Lower lobe of right lung (tissue), 2 donors: ENCODE measurements around the gene TERB2. TPM values are rescaled to one million over a fixed set of nuclear protein-coding genes. Genes with fewer than 3 reads are reported as not detected.

Experiments
- ATAC-seq, 2 donors: fragments of 200-7000 bp; cut with Tn5 transposase; one replicate each; pipeline ENCODE4 v1.9.1; 2020 to 2022; ENCODE audit warnings: mild to moderate bottlenecking in 2 of 2, moderate library complexity in 2 of 2
- DNase-seq: peaks from one replicate; pipeline ENCODE4 v3.0.0-alpha.2; 2020
- H3K27ac ChIP-seq: fragments of 200-600 bp; one replicate; pipeline ENCODE4 v1.8.0; 2022
- H3K27me3 ChIP-seq: fragments of 200-600 bp; one replicate; pipeline ENCODE4 v1.8.0; 2022; ENCODE audit warnings: low read depth
- H3K36me3 ChIP-seq: fragments of 200-600 bp; one replicate; pipeline ENCODE4 v1.8.0; 2022; ENCODE audit warnings: mild to moderate bottlenecking
- H3K4me1 ChIP-seq: fragments of 200-600 bp; one replicate; pipeline ENCODE4 v1.8.0; 2022
- H3K4me3 ChIP-seq: fragments of 200-600 bp; one replicate; pipeline ENCODE4 v1.8.0; 2022; ENCODE audit warnings: mild to moderate bottlenecking
- H3K9me3 ChIP-seq: fragments of 200-600 bp; one replicate; pipeline ENCODE4 v1.8.0; 2022
- intact Hi-C: fragments of 100-400 bp; cut with DNase I; formaldehyde crosslinking; loops from one replicate; pipeline ENCODE4 v1.11.0; 2022
- total RNA-seq: library from RNA; stranded (reverse); fragmentation: NEBNext Ultra II Directional; extraction: Animal tissue kit (Norgen Biotek cat#: 25700); gene quantifications from one replicate; pipeline ENCODE4 v1.2.1, GENCODE V29; 2021
- TF ChIP-seq, protein P1 (sequence below): fragments of 200-600 bp; IDR thresholded peaks from one replicate; pipeline ENCODE4 v1.8.0; 2022; ENCODE audit warnings: antibody characterized with exemption, mild to moderate bottlenecking
- donor health status: DM: no; HTN: yes; CAD: no; lungs with severe emphysema.

TERB2 gene
- total RNA-seq, 1 donor from 2014 or later, result not detected

DNA sequence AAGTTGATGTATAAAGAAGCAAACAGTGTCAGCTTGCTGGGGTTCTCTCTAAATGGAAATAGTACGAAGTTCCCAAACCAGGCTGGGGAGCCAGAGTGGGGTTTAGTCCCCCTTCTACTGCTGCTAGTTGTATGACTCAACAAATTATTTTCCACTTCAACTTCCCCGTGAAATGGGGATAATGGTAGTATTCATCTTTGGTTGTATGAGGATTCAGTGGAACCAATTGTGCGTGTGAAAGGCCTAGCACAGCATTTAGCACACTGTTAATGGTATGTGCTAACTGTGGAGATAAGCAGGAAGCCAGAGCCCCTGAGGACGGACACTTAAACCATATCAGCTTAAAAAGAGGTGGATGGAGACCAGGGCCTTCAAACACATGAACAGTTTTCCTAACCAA is 70.7 kb downstream of the TERB2 start:
- Histone ChIP-seq H3K27me3 (no peaks in the 10 kb centered on the region), H3K4me1 (peaks cover 14% of the 10 kb centered on the region), H3K4me3 (no peak overlapping the region), H3K9me3 (no peaks in the 10 kb centered on the region), H3K27ac (no peak overlapping the region), H3K36me3 (no peaks in the 10 kb centered on the region)
- intact Hi-C loops, result no loop called here
- ATAC-seq (no peak), DNase-seq (no peak)
- TF ChIP-seq, protein P1, sequence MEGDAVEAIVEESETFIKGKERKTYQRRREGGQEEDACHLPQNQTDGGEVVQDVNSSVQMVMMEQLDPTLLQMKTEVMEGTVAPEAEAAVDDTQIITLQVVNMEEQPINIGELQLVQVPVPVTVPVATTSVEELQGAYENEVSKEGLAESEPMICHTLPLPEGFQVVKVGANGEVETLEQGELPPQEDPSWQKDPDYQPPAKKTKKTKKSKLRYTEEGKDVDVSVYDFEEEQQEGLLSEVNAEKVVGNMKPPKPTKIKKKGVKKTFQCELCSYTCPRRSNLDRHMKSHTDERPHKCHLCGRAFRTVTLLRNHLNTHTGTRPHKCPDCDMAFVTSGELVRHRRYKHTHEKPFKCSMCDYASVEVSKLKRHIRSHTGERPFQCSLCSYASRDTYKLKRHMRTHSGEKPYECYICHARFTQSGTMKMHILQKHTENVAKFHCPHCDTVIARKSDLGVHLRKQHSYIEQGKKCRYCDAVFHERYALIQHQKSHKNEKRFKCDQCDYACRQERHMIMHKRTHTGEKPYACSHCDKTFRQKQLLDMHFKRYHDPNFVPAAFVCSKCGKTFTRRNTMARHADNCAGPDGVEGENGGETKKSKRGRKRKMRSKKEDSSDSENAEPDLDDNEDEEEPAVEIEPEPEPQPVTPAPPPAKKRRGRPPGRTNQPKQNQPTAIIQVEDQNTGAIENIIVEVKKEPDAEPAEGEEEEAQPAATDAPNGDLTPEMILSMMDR, result no peak

Other genes starting within 250 kb of the TERB2 start
- gene PATL2, start 245.4 kb upstream of the TERB2 start, total RNA-seq, result 4.5 TPM
- gene B2M, start 245.2 kb upstream of the TERB2 start, total RNA-seq, result 4,741 TPM
- gene TRIM69, start 220.2 kb upstream of the TERB2 start, total RNA-seq, result 27.2 TPM
- 10.5 TPM for gene SORD, start 66.5 kb downstream of the TERB2 start, total RNA-seq
- gene DUOX2, start 157.5 kb downstream of the TERB2 start, total RNA-seq, result 4.0 TPM
- gene DUOXA2, start 157.6 kb downstream of the TERB2 start, total RNA-seq, result not detected
- 131 TPM for gene DUOXA1, start 173.2 kb downstream of the TERB2 start, total RNA-seq
- 317 TPM for gene DUOX1, start 173.3 kb downstream of the TERB2 start, total RNA-seq
- 6.4 TPM for gene SHF, start 231.3 kb downstream of the TERB2 start, total RNA-seq